GM23338 (cell line): ENCODE measurements around the gene CD300A. TPM values are rescaled to one million over a fixed set of nuclear protein-coding genes. Genes with fewer than 3 reads are reported as not detected.

Experiments
- ATAC-seq: fragments of 200-7000 bp; cut with Tn5 transposase; 3 replicates; pipeline ENCODE4 v1.9.1; 2020
- DNase-seq: peaks from one replicate; pipeline ENCODE4 v3.0.0-alpha.2; 2015; ENCODE audit warnings: low spot score
- H2AFZ ChIP-seq: fragments of 200-600 bp; sonication (generic); 2 replicates; pipeline ENCODE4 v1.8.0; 2016; ENCODE audit warnings: antibody characterized with exemption, mild to moderate bottlenecking, moderate library complexity
- H3F3A ChIP-seq: fragments of 200-600 bp; sonication (generic); replicated peaks from 2 replicates; pipeline ENCODE4 v1.8.0; 2017; ENCODE audit warnings: antibody characterized with exemption, mixed run types, low read depth
- H3K27ac ChIP-seq: fragments of 200-600 bp; sonication (generic); 2 replicates; pipeline ENCODE4 v1.6.1; 2016; ENCODE audit warnings: low read depth
- H3K27me3 ChIP-seq: fragments of 200-600 bp; sonication (generic); 2 replicates; pipeline ENCODE4 v1.8.0; 2016; ENCODE audit warnings: mild to moderate bottlenecking, mixed run types, moderate library complexity; ENCODE audit not compliant: insufficient read depth
- H3K36me3 ChIP-seq: fragments of 200-600 bp; sonication (generic); 2 replicates; pipeline ENCODE4 v1.8.0; 2016; ENCODE audit warnings: mild to moderate bottlenecking; ENCODE audit not compliant: insufficient read depth
- H3K4me1 ChIP-seq: fragments of 200-600 bp; sonication (generic); 2 replicates; pipeline ENCODE4 v1.8.0; 2016; ENCODE audit warnings: mild to moderate bottlenecking, moderate library complexity; ENCODE audit not compliant: insufficient read depth
- H3K4me2 ChIP-seq: fragments of 200-600 bp; sonication (generic); 2 replicates; pipeline ENCODE4 v1.7.1; 2017; ENCODE audit warnings: mixed run types
- H3K4me3 ChIP-seq: fragments of 200-600 bp; sonication (generic); 2 replicates; pipeline ENCODE4 v1.6.1; 2016; ENCODE audit warnings: mixed run types
- H3K79me2 ChIP-seq: fragments of 200-600 bp; sonication (generic); replicated peaks from 2 replicates; pipeline ENCODE4 v1.8.0; 2017; ENCODE audit warnings: mild to moderate bottlenecking; ENCODE audit not compliant: insufficient read depth
- H3K9me2 ChIP-seq: fragments of 200-600 bp; sonication (generic); 2 replicates; pipeline ENCODE4 v1.8.0; 2017; ENCODE audit not compliant: insufficient read depth
- H4K20me1 ChIP-seq: fragments of 200-600 bp; sonication (generic); replicated peaks from 2 replicates; pipeline ENCODE4 v1.8.0; 2017; ENCODE audit warnings: mild to moderate bottlenecking; ENCODE audit not compliant: insufficient read depth
- H3K27ac Mint-ChIP-seq: 2 replicates; pipeline ENCODE4 v1.8.0; 2020; ENCODE audit warnings: inconsistent platforms, mild to moderate bottlenecking, moderate library complexity, mixed read lengths
- H3K27me3 Mint-ChIP-seq: 3 replicates; pipeline ENCODE4 v1.8.0; 2022; ENCODE audit warnings: low read depth, mild to moderate bottlenecking, moderate library complexity, mixed read lengths, inconsistent platforms; ENCODE audit not compliant: insufficient read depth, poor library complexity
- H3K36me3 Mint-ChIP-seq: 3 replicates; pipeline ENCODE4 v1.8.0; 2021; ENCODE audit warnings: low read depth, mild to moderate bottlenecking, inconsistent platforms, moderate library complexity, mixed read lengths
- H3K4me1 Mint-ChIP-seq: 3 replicates; pipeline ENCODE4 v1.8.0; 2020; ENCODE audit warnings: mild to moderate bottlenecking, inconsistent platforms, mixed read lengths
- H3K4me3 Mint-ChIP-seq: 3 replicates; pipeline ENCODE4 v1.8.0; 2021; ENCODE audit warnings: moderate library complexity, mild to moderate bottlenecking, inconsistent platforms, mixed read lengths
- H3K9me3 Mint-ChIP-seq: 3 replicates; pipeline ENCODE4 v1.8.0; 2020; ENCODE audit warnings: moderate library complexity, mild to moderate bottlenecking, inconsistent platforms, mixed read lengths
- CREB1 ChIP-seq: fragments of 250-450 bp; sonication (Bioruptor Pico); IDR thresholded peaks from 2 replicates; pipeline ENCODE4 v1.5.0; 2020; ENCODE audit warnings: low read depth, mild to moderate bottlenecking, moderate library complexity
- CTCF ChIP-seq, 2 experiments: fragments of 200-600 bp in 1 of 2; sonication (generic) in 1 of 2; conservative IDR thresholded peaks; 2 replicates each; pipeline versions ENCODE4 v1.5.1 to v1.6.1; 2016 to 2017; ENCODE audit warnings: antibody characterized with exemption in 2 of 2, low read depth in 2 of 2, mild to moderate bottlenecking in 2 of 2, moderate library complexity in 1 of 2
- ETS1 ChIP-seq: IDR thresholded peaks from 2 replicates; pipeline ENCODE4 v1.6.1; 2016; ENCODE audit warnings: antibody characterized with exemption
- EZH2 ChIP-seq: fragments of 200-600 bp; sonication (generic); IDR thresholded peaks from one replicate; pipeline ENCODE4 v1.8.0; 2017; ENCODE audit warnings: antibody characterized with exemption, mild to moderate bottlenecking, low read depth; ENCODE audit not compliant: unreplicated experiment
- EZH2phosphoT487 ChIP-seq: fragments of 200-600 bp; sonication (generic); IDR thresholded peaks from one replicate; pipeline ENCODE4 v1.8.1; 2018; ENCODE audit warnings: antibody characterized with exemption; ENCODE audit not compliant: unreplicated experiment
- JUNB ChIP-seq: IDR thresholded peaks from one replicate; pipeline ENCODE4 v1.6.1; 2016; ENCODE audit warnings: antibody characterized with exemption; ENCODE audit not compliant: unreplicated experiment
- NANOG ChIP-seq: IDR thresholded peaks from 2 replicates; pipeline ENCODE4 v1.6.1; 2016; ENCODE audit warnings: antibody characterized with exemption, borderline replicate concordance
- POLR2AphosphoS5 ChIP-seq: IDR thresholded peaks from 2 replicates; pipeline ENCODE4 v1.6.1; 2016; ENCODE audit warnings: antibody characterized with exemption, low read depth
- REST ChIP-seq: IDR thresholded peaks from one replicate; pipeline ENCODE4 v1.6.1; 2018; ENCODE audit warnings: antibody characterized with exemption; ENCODE audit not compliant: unreplicated experiment
- STAT1 ChIP-seq: IDR thresholded peaks from one replicate; pipeline ENCODE4 v1.6.1; 2016; ENCODE audit warnings: antibody characterized with exemption; ENCODE audit not compliant: unreplicated experiment
- ZNF114 ChIP-seq: fragments of 250-450 bp; sonication (Bioruptor Pico); IDR thresholded peaks from 2 replicates; pipeline ENCODE4 v1.5.0; 2020; ENCODE audit warnings: mild to moderate bottlenecking, moderate library complexity
- ZNF331 ChIP-seq: fragments of 250-450 bp; sonication (Bioruptor Pico); IDR thresholded peaks from 2 replicates; pipeline ENCODE4 v1.5.0; 2020; ENCODE audit warnings: low read depth, mild to moderate bottlenecking, moderate library complexity
- ZNF462 ChIP-seq: fragments of 250-450 bp; sonication (Bioruptor Pico); IDR thresholded peaks from 2 replicates; pipeline ENCODE4 v1.5.0; 2020; ENCODE audit warnings: mild to moderate bottlenecking, moderate library complexity
- polyA plus RNA-seq: library from polyadenylated mRNA; unstranded; fragments of >200 nt; fragmentation: Nextera tagmentation; extraction: Ambion mirVana; gene quantifications from 2 replicates; pipeline ENCODE4 v1.2.1, GENCODE V29; 2016
- total RNA-seq: library from RNA; depleted of rRNA; stranded (reverse); fragments of >200 nt; shearing (Covaris generic); gene quantifications from 2 replicates; pipeline ENCODE4 v1.2.3, GENCODE V29; 2014

Gene CD300A
- total and polyA plus RNA-seq, 2 experiments from 2014 or later = 0.37 to 0.45 TPM

- Histone ChIP-seq H3K36me3 (no peaks in the 10 kb centered on the region), H3K4me1 (peaks cover 17% of the 10 kb centered on the region), H3K4me3 (no peak overlapping the region), H3K9me2 (no peaks in the 10 kb centered on the region), H4K20me1 (no peaks in the 10 kb centered on the region), H3K4me2 (no peak overlapping the region), H3K27ac (no peak overlapping the region), H3K27me3 (peaks cover 28% of the 10 kb centered on the region), H3K79me2 (no peaks in the 10 kb centered on the region), H2AFZ (no peak overlapping the region), H3F3A (no peaks in the 10 kb centered on the region; the same call in 1 of the 2 replicates)
- no peak overlapping the region for H3K4me3 Mint-ChIP-seq
- no peaks in the 10 kb centered on the region for H3K36me3 Mint-ChIP-seq
- no peak for TF ChIP-seq ZNF114 (CRISPR knock-in tag)
- TF ChIP-seq CREB1 (CRISPR knock-in tag) = no peak
- no peak for TF ChIP-seq CTCF (conservative IDR thresholded peaks at IDR 0.05; ENCODE audit: low read depth in 2 of 2)
- TF ChIP-seq EZH2 = no peak
- TF ChIP-seq ZNF331 = no peak
- TF ChIP-seq NANOG = no peak
- no peak for TF ChIP-seq REST
- TF ChIP-seq EZH2phosphoT487 = no peak
- TF ChIP-seq JUNB = no peak
- TF ChIP-seq ZNF462 (CRISPR knock-in tag) = no peak
- no peak for TF ChIP-seq STAT1
- TF ChIP-seq POLR2AphosphoS5 = no peak
- no peak for TF ChIP-seq ETS1
- H3K27me3 Mint-ChIP-seq = peaks cover 29% of the 10 kb centered on the region
- H3K27ac Mint-ChIP-seq = no peak overlapping the region; the same call in 1 of the 2 replicates
- H3K4me1 Mint-ChIP-seq = peaks cover 34% of the 10 kb centered on the region
- H3K9me3 Mint-ChIP-seq = no peaks in the 10 kb centered on the region
- no peak for DNase-seq
- ATAC-seq = no peak
These were observed 15.5 kb upstream of the CD300A start for GRCh38 chr17:74450925-74451403.
